CD4-positive, alpha-beta T cell treated with Interleukin-12 subunit alpha and Interleukin-12 subunit beta, for 1 hour (primary cell): Measurements from ENCODE around the gene KRT74.

Experiments used
- DNase-seq: peaks from one replicate; pipeline ENCODE4 v3.0.0-alpha.2; 2020

KRT74 gene

DNA sequence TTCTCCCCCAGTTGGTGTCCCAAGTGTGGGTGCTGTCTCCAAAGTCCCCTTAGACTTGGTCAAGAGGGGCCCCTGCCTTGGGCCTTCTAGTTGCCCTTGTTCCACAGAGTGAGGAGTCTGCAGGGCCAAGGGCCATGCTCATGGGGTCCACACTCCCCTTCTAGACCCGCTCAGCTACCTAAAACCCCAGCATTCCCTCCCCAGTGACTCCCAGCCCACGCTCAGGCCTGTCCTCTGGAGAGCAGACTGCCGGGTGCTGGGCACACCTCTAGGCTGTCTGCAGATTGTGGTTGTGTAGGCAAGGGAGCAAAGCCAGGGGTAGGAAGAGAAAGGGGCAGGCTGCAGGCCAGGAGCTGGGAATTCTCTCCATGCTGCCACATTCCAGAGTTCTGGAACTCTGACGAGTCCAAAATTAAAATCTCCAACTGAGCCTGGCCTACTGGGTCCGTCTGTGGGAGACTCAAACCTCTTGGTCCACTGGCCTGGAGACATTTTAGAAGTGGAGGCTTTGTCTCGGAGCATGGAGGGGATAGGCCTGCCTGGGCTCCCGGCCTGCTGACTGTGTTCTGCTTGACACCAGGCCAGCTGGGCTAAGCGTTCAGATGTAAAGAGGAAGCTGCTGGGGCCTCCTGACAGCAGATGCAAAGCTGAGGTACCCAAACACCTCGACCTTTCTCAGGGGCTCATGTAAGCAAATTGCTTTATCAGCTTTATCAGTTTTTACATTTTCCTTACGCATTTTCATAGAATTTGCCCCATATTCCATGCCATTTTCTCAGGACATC lies 39.8 kb downstream of the KRT74 start:
- DNase-seq = no peak

DNA sequence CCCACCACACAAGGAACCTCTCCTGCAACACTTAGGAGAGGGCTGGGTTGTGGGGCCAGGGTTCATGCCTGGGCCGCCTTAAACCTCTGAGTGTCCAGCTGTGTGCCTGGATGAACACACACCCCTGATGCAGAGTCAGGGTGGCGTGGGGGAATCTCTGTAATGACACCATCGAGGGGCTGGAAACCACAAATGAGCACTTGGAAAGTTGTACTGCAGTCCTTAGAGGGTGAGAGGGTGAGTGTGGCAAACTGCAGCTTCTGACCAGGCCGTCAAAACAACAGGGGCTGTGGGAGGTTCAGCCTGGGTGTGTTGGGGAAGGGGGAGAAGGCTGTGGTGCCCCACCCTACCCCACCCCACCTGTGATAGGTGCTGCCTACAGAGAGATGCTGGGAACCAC lies 41.0 kb downstream of the KRT74 start:
- no peak for DNase-seq

DNA sequence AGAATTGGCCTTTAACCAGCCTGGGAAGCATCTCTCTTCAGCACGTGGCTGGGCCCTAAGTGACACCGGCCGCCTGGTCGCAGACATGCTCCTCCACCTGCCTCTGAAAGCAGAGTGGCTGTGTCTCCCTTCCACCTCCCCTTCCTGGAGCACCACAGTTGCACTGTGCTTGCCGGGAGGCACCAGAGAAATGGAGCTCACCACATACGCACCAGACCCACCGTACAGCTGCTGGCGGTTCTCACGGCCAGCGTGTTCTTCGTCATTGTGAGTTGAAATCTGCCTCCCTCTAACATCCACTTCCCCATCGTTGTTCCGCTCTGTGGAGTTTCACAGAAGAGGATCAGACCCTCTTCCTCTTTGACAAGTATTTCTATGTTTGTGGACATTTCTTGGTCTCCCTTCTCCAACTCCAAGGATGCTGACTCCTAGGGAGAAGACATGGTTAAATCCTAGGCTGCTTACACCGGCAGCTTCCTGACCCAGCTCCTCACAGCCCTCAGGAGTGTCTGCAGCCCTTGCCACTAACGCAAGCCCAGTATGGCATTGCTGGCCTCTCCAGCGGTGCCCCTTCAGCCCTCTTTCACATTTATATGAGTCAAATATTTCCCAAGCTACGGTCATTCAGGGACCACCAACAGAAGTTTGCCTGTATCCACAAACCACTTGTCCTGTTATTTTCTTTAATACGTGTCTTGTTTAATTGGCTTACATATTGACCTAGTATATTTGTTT lies 41.9 kb downstream of the KRT74 start:
- DNase-seq = peak; percentile 7

DNA sequence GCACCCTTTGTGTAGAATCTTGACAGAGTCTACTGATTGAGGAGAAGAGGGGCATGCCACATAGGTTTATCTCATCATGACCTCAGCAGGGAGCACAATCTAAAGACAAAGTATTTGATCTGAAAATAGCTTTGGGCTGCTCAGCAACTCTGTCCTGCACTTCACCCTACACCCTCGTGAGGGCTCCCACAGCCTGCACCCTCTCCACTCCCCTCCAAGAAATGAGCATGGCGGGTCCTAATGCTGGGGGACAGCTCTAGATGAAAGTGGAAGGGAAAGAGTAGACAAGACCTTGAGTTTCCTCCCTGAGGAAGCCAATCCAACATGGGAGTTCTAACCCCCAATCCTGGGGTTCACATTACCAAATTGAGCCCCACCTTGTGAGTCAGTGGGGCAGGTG lies 42.7 kb downstream of the KRT74 start:
- DNase-seq = no peak

DNA sequence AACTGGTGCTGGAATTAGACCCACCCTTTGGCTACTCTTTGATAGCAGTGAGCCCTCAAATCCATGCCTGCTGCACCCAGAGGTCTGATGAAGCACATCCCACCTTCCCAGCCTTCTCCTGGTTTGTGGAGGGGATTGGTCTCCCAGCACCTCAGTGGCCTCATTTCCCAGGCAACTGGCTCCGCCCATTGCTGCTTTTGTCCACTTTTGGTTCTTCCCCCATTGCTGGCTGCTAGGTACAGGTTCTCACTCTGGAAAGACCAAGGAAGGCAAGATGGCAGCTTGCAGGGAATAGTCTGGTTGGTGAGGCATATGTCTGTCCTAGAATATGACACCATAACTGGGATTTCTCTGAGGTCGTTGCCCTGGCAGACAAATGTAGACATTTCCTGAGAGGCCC lies 43.3 kb downstream of the KRT74 start:
- no peak for DNase-seq

DNA sequence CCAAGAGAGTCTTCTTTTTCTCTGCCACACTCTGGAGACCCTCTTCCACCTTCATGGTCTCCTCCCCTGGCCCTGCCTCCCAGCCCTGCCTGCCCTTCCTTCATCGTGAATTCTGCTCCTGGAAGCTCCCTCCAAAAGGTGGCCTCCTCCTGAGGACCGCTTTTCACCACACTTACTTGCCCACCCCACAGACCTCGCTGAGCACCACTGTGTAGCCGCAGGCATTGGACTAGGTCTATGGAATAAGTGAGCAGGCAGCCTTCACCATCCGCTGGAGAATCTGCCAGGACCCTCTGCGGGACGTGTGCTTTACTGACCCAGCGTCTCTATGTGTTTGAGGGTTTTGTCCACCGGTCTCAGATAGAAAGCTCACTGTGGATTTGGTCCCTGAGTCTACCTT lies 43.8 kb downstream of the KRT74 start:
- DNase-seq = no peak

DNA sequence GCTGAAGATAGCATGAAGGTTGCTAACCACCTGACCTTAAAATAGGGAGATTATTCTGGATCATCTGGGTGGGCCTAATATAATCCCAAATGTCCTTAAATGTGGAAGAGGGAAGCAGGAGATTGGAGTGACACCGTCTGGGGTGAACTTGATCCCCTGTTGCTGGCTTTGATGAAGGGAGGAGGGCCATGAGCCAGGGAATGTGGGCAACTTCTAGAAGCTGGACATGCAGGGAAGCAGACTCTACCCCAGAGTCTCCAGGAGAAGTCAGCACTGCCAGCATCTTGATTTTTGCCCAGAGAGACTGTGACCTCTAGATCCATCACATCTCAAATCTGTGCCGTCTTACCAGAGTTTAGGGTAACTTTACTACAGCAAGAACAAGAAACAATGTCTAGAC lies 44.2 kb downstream of the KRT74 start:
- DNase-seq = no peak

DNA sequence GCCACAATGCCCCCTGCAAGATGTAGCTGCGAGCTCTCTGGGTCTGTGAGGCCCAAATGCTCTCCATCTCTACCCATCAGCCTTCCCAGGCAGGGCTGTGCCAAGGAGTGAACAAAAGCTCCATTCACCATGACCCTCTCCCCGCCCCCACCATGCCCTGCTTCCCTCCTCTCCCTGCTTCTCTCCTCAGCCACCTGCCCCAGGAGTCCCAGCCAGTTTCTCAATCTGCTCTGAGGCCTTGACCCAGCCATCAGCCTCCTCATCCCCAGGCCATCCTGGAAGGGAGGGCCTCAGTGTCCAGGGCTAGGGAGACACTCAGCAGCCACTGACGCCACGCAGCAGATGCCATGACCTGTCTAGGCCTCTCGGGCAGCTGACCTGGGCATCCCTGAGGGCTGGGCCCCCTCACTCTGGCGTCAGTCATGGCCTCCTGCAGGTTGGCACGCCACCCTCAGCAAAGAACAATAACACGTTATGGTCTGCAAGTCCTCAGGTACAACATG lies 45.0 kb downstream of the KRT74 start:
- no peak for DNase-seq

DNA sequence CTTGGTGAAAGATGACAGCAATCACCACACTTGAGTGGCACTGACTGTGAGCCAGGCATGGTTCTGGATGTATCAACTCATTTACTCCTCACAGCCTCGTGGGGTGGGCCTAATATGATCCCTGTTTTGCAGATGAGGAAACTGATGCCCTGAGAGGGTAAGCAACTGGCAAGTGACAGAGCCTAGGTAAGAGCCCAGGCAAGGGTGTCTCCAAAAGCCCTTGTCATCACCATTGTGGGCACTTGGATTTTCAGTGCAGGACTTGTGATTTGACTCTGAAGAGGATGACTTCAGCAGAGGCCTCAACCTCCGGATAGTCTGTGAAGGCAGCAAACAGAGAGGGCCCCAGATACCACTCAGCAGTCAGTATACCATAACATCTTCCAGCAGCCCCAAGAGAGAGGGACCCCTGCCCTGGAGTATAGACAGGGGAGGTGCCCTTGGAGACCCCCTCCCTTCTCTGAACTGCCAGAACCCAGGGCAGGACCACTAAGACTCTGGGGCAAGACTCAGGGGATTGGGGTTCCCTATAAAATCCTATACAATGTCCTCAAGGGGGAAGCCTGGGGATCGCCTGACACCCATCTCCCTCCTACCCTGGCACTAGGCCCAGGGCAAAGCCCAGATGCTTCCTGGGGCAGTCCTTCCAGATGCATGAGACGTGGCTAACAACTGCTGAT lies 46.4 kb downstream of the KRT74 start:
- no peak for DNase-seq

DNA sequence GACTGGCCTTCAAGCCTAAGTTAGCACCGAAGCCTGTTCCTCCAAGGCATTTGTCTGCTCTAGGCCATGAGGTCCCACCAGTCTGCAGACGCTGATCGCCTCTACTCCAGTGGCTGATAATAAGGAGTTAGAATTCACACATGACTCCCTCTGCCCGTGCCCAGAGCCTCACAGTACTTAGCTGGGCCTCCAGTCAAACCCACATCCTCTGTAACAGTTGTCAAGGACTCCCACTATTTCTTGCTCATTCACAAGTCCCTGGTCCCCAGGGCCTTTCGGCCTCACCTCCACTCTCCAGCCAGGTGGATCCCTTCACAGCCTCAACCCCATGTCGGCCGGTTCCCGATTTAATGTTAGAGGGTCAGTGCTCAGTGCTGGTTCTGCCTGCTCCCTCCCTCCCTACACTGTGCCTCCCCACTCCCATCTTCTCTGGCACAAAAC lies 47.1 kb downstream of the KRT74 start:
- DNase-seq = peak; percentile 15

DNA sequence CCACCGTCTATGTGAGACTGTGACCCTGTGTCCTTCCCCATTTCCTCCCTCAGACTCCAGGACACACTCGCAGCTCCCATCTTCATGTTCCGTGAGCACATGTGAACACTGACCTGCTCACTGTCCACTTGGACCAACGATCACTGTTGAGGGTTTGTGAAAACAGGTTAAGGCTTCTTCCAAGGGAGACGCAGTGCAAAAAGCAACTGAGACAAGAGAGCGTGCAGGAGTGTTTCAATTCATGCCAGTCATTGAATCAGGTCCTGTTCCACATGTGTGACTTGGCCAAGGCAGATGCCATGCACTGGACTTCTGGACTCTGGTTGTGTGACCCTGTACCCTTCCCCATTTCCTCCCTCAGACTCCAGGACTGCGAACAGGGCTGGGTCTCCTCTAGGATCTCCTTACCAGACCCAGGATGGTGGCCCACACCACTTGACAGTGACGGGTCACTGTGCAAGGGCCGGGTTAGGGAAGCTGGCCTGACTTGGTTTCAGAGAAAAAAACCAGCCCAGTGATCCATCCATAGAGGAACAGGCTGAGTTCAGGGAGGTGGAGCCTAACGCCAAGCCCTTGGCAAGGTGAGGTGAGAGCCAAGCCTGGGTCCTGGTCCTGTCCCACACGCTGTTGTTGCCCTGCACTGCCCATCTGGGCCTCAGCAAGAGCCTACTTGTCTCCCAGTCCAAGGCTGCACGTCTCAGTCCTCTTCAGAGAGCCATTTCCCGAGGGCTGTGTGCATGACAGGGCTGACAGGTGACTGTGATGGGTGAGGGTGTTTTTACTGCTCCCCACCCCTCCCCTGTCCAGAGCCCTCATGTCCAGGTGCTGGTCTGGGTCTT lies 47.8 kb downstream of the KRT74 start:
- no peak for DNase-seq

DNA sequence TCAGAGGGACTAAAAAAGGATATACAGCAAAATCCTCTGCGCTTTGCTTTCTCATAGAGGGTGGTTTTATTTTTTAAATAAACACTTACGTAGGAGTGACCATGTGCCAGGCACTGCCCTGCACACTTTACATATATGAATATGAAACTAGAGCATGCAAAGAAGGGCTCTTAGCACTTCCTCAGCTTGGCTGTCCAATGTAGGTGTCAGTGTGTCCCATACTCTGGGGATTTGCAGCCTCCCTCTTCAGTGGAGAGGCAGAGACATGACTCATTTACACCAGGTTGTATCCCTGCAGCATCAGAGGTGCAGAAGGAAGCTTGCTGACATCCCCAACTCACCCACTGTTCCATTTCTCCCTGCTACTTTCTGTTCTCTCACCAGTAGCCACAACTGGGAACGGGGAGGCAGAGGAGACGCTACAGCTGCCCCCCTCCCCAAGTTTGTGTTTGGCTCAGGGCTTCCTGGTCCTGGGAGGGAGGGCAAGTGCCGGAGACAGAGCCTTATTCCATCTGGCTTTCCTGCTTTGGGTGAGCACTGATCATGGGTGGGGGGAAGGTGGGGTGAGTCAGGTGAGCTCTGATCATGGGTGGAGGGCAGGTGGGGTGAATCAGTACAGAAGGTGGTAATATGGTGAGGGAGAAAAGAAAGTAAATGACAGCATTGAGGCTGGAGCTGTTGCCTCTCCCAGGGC lies 48.6 kb downstream of the KRT74 start:
- no peak for DNase-seq

DNA sequence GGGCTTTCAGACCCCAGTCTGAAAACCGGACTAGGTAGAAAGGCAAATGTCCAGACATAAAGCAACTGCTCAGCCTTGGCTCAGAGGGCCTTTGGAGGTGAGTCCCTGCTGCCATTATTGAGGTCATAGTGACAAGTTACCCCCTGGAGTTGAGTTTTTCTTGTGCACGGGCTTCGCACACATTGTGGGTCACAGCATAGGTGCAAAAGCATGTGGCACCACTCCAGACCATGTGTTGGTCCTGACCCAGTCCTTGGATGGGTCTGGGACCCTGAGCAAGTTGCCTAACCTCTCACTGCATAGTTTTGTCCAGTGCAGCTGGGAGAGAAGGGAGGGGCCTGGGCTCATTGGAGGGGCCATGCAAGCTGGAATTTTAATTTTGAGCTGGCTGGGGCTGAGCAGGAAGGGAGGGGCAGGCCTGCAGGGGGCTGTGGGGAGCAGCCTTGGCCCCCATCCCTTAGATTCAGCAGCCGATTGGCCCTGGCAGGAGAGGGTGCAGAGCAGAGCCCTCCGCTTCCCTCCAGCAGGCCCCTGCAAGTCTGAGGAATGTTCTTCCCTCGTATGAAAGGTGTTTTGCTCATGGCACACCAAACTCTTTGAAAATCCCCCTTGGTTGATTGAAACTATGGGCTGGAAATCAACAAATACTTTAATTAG lies 49.3 kb downstream of the KRT74 start:
- DNase-seq = no peak

DNA sequence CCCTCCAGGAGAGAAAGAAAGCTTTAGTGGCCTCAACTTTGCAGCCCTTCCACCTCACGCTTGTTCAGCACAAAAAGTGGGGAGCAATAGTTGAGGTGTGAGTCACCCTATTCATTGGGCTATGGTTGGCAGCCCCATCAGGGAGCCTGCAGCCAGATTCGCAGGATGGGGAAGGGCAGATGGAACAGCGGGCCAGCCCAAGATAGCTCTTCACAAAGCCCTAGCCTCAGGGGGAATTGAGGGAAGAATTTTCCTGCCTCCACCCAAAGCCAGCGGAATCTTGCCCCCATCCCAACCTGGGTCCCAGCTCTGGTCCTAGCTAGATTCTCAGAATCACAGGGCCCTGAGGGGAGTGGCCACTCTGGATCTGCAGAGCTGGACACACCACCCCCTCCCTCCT lies 49.8 kb downstream of the KRT74 start:
- DNase-seq = no peak

DNA sequence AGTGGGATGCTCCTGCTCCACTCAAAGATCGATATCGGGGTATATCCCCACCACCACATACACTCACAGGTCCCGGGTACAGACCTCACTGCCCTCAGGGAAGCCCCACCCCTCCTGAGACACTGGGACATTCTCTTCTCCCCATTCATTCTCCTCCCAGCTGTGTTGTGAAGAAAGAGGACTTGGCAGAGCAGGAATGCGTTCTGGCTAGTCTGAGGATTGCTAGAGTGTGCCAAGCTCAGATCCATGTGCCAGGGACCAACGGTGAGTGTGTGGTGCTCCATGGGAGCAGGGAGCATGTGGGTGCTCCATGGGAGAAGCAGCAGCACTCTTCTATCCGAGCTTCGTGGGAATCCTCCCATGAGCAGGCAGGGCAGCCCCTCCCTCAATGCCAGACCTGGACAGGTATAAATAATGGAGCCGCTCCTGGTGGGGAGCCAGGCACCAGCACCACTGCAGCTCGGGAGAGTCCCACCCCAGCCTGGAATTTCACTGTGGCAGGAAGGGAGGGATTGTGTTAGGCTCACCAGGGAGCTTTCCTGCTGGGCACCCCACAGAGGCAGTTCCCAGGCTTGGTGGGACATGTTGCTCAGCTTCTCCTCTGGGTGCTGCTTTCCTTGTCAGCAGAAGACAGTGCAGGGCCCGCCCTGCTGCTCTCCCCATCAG lies 51.2 kb downstream of the KRT74 start:
- no peak for DNase-seq

DNA sequence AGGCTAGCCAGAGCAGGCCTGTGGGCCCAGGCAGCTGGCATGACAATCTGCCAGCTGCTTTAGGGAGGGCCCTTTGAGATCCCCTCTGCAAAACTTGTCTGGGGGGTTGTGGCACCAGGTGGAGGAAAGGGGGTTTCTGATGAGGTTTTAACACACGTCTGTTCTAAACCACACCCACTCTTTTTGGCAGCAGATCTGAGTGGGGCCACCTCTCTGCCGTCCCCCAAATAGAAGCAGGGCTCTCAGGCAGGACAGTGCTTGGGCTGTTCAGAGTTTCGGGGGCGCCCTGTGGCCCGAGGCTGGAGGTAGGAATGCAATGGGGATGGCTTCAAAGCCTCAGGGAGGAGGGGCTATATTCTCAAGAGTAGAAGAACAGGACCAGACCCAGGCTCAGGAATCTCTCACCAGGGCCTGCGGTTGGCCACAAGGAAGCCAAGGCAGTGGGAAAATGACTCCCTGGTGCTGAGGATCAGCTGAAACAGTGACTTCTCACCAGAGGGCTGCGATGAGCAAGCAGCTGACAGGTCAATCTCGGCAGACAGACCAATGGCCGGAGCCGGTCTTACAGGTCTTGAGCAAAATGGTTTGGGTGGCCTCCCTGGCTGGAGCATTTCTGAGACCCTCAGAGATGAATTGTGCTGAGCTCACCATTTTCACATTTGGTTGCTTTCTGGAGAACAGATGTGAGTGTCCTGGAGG lies 51.9 kb downstream of the KRT74 start:
- DNase-seq = no peak

DNA sequence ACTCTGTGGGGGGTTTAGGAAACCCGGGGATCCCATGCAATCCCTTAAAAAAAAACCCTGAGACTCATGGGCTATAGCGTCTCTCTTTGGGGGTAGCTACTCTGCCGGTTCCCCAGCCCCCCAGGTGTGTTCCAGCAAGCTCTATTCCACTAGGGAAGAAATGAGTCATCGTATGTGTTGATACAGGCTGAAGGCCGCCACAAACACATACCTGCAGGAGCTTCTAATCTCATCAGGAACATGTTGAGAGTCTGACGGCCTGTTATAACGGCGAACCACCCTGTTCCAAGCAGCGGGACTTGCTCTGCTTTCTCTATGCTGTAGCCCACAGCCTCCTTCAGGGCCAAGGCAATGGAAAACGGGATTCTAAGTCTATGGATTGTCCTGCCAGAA lies 52.5 kb downstream of the KRT74 start:
- DNase-seq = no peak

DNA sequence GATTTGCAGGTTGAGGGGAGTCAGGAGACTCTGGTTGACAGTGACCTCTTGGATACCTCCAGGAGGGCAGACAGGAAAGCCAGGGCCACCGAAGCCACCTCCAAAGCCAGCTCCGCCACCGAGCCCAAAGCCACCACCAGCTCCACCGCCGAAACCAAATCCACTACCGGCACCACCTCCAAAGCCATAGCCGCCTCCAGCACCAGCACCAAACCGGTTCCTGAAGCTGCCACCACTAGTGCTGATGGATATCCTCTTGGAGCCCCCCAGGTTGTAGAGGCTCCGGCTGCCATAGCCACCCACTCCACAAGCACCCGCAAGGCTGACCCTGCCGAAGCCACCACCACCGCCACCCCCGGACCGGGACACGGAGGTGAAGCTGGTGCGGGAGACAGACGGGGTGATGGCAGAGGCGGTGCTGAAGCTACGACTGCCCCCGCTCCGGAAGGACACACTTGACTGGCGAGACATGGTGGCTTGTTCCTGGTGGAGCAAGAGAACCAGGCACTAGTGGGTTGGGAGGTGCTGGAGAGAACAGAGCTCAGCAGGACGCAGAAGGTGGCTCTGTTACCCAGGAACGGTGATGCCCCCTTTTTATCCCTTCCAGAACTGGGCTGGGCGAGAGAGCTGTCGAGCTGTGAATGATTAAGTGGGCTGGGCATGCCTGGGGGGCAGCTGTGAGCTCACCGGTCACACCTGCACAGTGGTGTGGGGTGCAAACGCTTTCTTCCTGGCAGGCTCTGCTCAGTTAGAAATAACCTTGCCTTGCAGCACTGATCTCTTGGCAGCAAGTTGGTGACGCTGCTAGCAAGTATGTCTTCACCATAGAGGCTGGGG lies 53.6 kb downstream of the KRT74 start, which contains the start of gene KRT5:
KRT5 (minus strand) TSS at position 569 of the 837 bp plus-strand sequence; CDS start at position 471, 98 bp downstream.
- no peak for DNase-seq

DNA sequence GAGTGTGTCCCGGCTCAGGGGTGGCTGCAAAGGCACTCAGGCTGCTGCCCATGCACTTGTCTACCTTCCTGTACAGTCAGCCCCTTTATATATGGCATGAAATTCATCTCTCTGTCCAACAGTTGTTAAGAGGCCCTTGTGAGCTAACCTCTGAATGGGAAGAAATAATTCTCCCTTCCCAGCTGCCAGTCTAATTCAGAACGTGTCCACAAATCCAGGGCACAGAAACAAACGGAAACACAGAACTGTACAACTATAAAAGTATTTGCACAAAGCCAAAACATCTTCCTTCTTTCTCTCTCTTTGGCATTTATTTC lies 54.3 kb downstream of the KRT74 start:
- DNase-seq = no peak
